Measurements from ENCODE around the gene GOLGA6L1.
A peak's percentile ranks its signal among the peaks of the same experiment; 100 is the strongest.
"Not testable (repeated sequence)": the region's sequence is repeated elsewhere in the genome, so short reads cannot be mapped to it uniquely, and the experiment has no call there.

Gene GOLGA6L1

DNA sequence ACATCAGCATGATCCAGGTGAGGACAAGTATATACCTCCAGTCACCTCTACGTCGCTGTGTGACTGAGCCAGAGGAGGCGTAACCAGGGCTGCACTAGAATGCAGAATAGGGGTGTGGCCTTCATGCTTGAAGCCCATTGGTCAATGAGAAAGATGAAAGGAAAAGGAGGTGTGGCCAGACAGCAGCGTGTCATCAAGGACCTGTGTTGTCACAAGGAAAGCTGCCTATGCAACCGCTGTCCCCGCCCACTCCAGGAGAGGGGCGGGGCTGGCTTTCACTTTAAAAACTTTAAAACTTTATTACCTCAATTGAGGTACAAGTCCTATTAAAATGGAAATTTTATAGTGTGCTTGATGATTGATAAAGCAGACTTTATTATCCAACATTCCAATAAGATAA, at the start of gene GOLGA6L1:
GOLGA6L1 (minus strand) TSS at position 101 of the 400 bp plus-strand sequence; CDS start at position 10, 91 bp downstream.
- not testable (repeated sequence) for H3K27ac Mint-ChIP-seq, H3K9me3 Mint-ChIP-seq, H3K4me1 Mint-ChIP-seq, H3K27me3 Mint-ChIP-seq, ATAC-seq, H3K4me3 Mint-ChIP-seq, H3K36me3 Mint-ChIP-seq

DNA sequence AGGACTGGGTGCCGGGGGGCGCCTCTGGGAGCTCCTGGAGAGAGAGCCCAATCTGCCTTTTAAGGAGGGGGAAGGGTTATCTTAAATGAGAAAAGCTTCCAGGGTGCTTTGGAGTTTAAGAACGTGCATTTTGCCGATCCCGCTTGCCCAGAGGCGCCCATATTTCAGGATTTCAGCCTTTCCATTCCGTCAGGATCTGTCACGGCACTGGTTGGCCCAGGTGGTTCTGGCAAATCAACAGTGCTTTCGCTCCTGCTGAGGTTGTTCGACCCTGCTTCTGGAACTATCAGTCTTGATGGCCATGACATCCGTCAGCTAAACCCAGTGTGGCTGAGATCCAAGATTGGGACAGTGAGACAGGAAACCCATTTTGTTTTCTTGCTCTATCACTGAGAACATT, 44.6 kb upstream of the GOLGA6L1 start:
- not testable (repeated sequence) for H3K4me3 Mint-ChIP-seq, H3K27ac Mint-ChIP-seq, H3K4me1 Mint-ChIP-seq, H3K36me3 Mint-ChIP-seq, H3K9me3 Mint-ChIP-seq
- ATAC-seq: peak; percentile 5
- peaks cover 17% of the 10 kb centered on the region for H3K27me3 Mint-ChIP-seq

GRCh38 chr15:23180547-23180927, 43.9 kb upstream of the GOLGA6L1 start:
- not testable (repeated sequence) for H3K27ac Mint-ChIP-seq, H3K9me3 Mint-ChIP-seq, H3K4me3 Mint-ChIP-seq, H3K4me1 Mint-ChIP-seq, H3K36me3 Mint-ChIP-seq
- H3K27me3 Mint-ChIP-seq: peaks cover 10% of the 10 kb centered on the region
- ATAC-seq: peak; percentile 4

- not testable (repeated sequence) for H3K36me3 Mint-ChIP-seq, H3K27ac Mint-ChIP-seq, H3K4me1 Mint-ChIP-seq, H3K27me3 Mint-ChIP-seq, H3K4me3 Mint-ChIP-seq, H3K9me3 Mint-ChIP-seq
- ATAC-seq: peak; percentile 57
Observed at GRCh38 chr15:23179768-23180546, 43.3 kb upstream of the GOLGA6L1 start.

DNA sequence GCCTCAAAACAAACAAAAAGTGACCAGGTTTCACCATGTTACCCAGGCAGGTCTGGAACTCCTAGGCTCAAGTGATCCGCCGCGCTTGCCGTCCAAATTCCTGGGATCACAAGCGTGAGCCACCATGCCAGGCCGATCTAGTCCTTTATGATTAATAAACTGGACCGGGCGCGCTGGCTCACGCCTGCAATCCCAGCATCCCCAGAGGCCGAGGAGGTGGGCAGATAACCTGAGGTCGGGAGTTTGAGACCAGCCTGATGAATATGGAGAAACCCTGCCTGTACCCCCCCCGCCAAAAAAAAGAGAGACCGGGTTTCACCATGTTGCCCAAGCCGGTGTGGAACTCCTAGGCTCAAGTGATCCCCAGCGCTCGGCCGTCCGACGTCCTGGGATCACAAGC, 40.1 kb upstream of the GOLGA6L1 start:
- not testable (repeated sequence) for H3K36me3 Mint-ChIP-seq, H3K4me3 Mint-ChIP-seq, H3K4me1 Mint-ChIP-seq, H3K27me3 Mint-ChIP-seq, ATAC-seq, H3K9me3 Mint-ChIP-seq, H3K27ac Mint-ChIP-seq

DNA sequence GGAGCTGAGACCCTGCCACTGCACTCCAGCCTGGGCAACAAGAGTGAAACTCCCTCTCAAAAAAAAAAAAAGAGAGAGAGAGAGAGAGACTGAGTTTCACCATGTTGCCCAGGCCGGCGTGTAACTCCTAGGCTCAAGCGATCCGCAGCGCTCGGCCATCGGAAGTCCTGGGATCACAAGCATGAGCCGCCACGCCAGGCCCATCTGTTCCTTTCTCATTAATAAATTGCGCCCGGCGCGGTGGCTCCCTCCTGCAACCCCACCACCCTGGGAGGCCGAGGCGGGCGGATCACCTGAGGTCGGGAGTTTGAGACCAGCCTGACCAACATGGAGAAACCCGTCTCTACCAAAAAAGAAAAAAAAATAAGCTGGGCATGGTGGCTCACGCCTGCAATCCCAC, 39.0 kb upstream of the GOLGA6L1 start:
- not testable (repeated sequence) for H3K27ac Mint-ChIP-seq, H3K27me3 Mint-ChIP-seq, H3K9me3 Mint-ChIP-seq, ATAC-seq, H3K4me3 Mint-ChIP-seq, H3K36me3 Mint-ChIP-seq, H3K4me1 Mint-ChIP-seq

- not testable (repeated sequence) for H3K27ac Mint-ChIP-seq, H3K4me3 Mint-ChIP-seq, H3K27me3 Mint-ChIP-seq, H3K36me3 Mint-ChIP-seq, H3K4me1 Mint-ChIP-seq, H3K9me3 Mint-ChIP-seq
- ATAC-seq: peak; percentile 24
Observed at GRCh38 chr15:23174609-23175140, 38.1 kb upstream of the GOLGA6L1 start.

DNA sequence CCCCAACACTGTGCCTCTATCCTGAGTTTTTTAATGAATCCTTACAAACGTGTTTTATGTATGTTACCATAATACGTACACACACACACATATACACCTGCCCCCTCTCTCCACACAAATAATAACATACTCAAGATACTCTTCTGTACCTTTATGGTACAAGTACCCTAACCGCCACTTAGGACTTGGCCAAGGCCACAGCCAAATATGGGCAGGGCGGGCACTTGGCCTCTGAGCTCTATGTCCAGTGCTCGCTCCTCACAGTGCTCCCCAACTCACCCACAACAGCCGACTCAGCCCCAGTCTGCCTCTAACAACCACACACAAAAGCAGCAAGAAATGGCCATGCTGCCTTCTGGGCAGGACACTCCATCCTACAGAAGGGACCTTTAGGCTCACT, 3.8 kb downstream of the GOLGA6L1 start:
- H3K36me3 Mint-ChIP-seq, H3K9me3 Mint-ChIP-seq, ATAC-seq, H3K27ac Mint-ChIP-seq, H3K27me3 Mint-ChIP-seq, H3K4me1 Mint-ChIP-seq, H3K4me3 Mint-ChIP-seq: not testable (repeated sequence)

DNA sequence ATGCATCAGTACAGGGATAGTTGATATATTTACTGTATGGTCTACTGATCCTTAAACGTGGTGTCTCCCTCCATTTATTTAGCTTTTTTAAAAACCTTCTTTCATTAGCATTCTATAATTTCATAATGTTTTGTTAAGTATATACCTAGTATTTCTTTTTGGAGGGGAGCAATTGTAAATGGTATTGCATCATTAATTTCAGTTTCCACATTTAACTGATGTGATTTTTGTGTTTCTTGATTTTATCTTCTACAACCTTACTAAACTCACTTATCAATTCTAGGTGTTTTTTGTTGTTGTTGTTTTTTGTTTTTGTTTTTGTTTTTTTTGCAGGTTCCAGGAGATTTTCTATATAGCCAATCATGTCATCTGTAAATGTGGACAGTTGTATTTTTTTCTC, 18.4 kb downstream of the GOLGA6L1 start:
- Mint-ChIP-seq H3K36me3 (no peaks in the 10 kb centered on the region), H3K4me1 (no peaks in the 10 kb centered on the region), H3K27ac (no peak overlapping the region), H3K27me3 (peaks cover 29% of the 10 kb centered on the region), H3K4me3 (no peak overlapping the region), H3K9me3 (peaks cover 2% of the 10 kb centered on the region)
- ATAC-seq: no peak

DNA sequence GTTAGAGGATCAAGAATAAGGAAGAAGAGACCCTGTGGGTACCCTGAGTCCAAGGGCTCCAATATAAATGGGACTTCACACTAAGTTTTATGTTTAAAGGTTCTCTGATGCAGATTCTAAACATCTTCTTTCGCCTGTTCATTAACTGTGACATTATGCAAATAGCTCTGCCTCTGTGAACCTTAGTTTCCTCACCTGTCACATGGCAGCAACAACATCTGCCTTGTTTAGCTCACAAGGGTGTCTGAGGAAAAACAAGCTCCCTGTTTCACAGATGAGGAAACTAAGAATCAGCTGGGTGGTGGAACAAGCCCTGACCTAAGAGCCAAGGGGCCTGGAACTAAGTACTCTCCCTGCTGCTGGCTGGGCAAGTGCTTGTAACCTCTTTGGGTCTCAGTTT, 40.8 kb downstream of the GOLGA6L1 start:
- H3K4me3 Mint-ChIP-seq: no peak overlapping the region
- peaks cover 7% of the 10 kb centered on the region for H3K4me1 Mint-ChIP-seq
- H3K9me3 Mint-ChIP-seq: no peaks in the 10 kb centered on the region
- ATAC-seq: no peak
- H3K27me3 Mint-ChIP-seq: no peaks in the 10 kb centered on the region
- H3K36me3 Mint-ChIP-seq: no peaks in the 10 kb centered on the region
- no peak overlapping the region for H3K27ac Mint-ChIP-seq

- no peaks in the 10 kb centered on the region for H3K27me3 Mint-ChIP-seq
- no peak overlapping the region for H3K4me3 Mint-ChIP-seq
- H3K27ac Mint-ChIP-seq: no peak overlapping the region
- no peaks in the 10 kb centered on the region for H3K36me3 Mint-ChIP-seq
- peak; percentile 42 for ATAC-seq
- H3K4me1 Mint-ChIP-seq: no peaks in the 10 kb centered on the region
- no peaks in the 10 kb centered on the region for H3K9me3 Mint-ChIP-seq
Observed at GRCh38 chr15:23083115-23083514, 53.5 kb downstream of the GOLGA6L1 start.

GRCh38 chr15:23081996-23082737, 54.5 kb downstream of the GOLGA6L1 start:
- H3K36me3 Mint-ChIP-seq, ATAC-seq, H3K4me3 Mint-ChIP-seq, H3K4me1 Mint-ChIP-seq, H3K27me3 Mint-ChIP-seq, H3K27ac Mint-ChIP-seq, H3K9me3 Mint-ChIP-seq: not testable (repeated sequence)

DNA sequence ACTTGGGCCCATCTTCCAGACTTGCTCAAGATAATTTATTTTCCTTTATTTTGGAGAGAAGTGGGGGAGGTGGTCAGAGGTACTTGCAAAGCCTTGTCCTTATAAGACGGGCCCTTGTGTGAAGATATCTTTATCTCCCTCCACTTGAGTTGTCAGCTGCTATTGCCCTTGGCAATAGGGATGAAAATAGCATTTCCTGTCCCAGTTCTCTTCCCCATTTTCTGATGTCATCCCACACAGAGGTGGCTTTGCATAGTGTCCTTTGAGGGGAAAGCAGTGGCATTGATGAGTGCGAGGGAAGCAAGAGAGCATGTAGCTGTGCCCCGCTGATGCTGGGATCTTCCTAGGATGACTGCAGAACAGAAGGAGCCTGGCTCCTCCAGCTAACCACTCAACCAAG, 55.4 kb downstream of the GOLGA6L1 start:
- Mint-ChIP-seq H3K4me3 (no peak overlapping the region), H3K27ac (no peak overlapping the region), H3K27me3 (no peaks in the 10 kb centered on the region), H3K4me1 (no peaks in the 10 kb centered on the region), H3K9me3 (no peaks in the 10 kb centered on the region), H3K36me3 (no peaks in the 10 kb centered on the region)
- no peak for ATAC-seq

DNA sequence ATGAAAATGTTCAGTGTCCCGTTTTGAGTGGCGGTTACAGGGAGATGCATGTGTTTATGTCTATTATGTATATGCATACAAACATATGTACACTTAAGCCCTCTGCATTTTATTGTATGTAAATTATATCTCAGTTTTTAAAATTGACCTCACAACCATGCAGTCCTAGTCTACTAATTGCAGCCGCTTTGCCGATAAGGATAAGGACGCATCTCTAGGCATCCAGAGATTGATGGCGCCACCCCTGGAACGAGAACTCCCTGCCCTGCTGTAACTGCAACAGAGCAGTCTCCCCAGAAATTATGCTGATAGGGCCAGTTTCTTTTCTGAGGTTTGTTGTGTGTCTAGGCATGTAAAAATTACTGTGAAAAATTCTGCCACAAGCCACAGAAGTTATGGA, 56.9 kb downstream of the GOLGA6L1 start:
- no peaks in the 10 kb centered on the region for H3K27me3 Mint-ChIP-seq
- no peaks in the 10 kb centered on the region for H3K9me3 Mint-ChIP-seq
- ATAC-seq: no peak
- no peak overlapping the region for H3K4me3 Mint-ChIP-seq
- no peaks in the 10 kb centered on the region for H3K36me3 Mint-ChIP-seq
- no peaks in the 10 kb centered on the region for H3K4me1 Mint-ChIP-seq
- no peak overlapping the region for H3K27ac Mint-ChIP-seq
